ENCODE results near the gene SPI1.
"Not testable (repeated sequence)": the region's sequence is repeated elsewhere in the genome, so short reads cannot be mapped to it uniquely, and the experiment has no call there.

Gene SPI1

DNA sequence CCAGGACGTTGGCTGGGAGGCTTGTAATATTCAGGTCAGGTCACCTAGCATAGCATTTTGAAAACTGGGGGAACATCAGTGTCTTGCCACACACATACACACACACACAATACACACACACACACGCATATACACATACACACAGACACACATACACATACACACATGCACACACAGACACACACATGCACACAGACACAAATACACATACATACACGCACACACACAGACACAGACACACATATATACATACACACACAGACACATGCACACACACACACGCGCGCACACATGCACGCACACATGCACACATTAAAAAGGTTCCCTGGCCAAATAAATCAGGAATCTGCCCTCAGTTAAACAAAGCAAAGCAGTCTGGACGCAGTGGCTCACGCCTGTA is 38.3 kb downstream of the SPI1 start:
- DNase-seq (ENCODE audit: low read depth), result no peak

DNA sequence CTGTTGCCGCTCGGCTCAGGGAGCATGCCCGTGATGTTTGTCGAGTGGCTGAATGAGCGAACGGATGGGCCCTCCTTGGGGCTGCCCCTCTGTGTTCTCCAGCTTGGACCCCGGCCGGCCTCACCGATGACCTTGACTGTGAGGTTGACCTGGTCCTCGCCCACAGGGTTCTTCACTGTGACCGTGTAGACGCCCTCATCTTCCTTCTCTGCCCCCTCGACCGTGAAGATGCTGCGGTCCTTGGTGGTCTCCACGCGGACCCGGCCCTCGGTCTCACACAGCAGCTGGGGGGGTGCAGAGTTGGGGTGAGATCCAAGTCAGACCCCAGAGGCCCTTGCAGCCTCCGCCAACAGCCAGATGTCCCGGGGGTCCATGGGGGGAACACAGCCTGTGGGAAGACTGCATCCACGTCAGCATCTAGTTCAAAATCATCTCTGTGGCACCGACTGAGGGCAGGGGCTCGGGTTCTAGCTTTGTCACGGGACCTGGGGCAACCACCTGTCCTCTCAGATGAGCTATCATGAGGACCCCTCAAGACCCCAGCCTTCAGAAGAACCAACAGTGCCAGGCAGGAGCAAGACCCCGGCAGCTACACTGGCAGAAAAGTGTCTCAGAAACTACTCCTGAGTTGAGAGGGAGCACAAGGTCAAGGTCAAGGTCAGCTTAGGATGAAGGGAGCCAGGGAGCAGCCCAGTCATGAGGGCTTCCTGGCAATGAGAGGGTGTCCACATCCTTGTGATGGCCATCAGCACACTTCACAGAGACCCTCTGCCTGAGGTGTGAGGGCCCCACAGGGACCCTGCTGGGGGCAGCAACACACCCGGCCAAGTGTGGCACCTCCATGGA is 39.7 kb downstream of the SPI1 start:
- no peak for DNase-seq (ENCODE audit: low read depth)

DNA sequence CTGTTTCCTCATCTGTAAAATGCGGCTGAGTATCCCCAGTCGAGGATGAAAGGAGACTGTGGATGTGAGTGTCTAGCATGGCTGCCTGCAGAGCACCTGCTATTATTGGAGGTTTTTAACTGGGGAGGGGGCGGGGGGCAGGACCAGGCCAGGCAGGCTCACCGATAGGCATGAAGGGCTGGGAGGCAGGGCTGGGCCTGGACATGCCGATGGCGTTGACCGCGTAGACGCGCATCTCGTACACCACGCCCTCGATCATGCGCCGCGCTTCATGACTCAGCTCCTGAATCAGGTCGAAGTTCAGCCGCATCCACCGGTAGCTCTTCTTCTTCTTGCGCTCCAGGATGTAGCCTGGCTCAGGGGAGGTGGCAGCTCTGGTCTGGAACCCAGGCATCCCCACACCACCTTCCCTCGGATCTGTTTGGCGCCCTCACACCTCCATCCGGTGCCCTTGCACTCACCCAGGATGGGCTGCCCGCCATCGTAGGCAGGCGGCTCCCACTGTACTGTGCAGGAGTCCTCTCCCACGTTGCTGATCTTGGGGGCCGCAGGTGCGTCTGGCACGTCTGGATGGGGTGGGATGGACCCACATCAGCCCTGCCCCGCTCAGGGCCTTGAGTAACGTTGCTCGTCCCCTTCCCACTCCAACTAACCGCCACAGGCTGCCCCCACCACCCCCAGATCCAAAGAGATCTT is 41.0 kb downstream of the SPI1 start:
- no peak for DNase-seq (ENCODE audit: low read depth)

DNA sequence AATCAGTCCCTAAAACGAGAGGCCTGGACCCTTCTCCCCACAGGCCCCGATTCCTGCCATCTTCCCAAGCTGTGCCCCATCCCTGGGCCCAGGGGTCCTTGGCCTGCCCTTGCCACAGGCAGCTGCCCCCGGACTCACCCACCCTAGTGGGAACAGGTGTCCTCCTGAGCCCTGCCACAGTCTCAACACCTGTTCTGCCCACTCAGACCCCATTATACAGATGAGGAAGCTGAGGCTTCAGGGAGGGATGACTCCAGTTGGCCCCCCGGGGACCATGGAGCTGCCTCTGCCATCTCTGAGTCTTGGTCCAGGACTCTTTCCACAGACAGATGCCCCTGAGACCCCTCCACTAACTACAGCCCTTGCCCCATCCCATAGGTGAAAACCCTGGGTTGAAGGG is 41.8 kb downstream of the SPI1 start:
- no peak for DNase-seq (ENCODE audit: low read depth)

DNA sequence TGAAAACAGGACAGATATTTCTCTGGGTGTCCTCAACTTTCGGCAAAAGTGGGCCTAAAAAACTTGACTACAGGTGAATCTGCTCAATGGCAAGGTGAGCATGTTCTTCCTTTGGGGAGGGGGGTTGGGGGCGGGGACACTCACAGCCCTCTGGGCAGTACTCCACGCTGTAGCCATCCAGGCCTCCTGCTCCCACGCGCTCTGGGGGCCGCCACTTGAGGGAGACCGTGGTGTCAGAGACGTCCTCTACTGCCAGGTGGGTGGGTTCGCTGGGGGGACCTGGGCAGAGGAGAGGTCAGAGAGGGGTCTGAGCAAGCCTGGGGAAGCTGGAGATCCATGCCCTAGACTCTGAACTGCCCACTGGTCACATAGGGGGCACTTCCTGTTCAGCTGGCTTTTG is 42.6 kb downstream of the SPI1 start:
- no peak for DNase-seq (ENCODE audit: low read depth)

DNA sequence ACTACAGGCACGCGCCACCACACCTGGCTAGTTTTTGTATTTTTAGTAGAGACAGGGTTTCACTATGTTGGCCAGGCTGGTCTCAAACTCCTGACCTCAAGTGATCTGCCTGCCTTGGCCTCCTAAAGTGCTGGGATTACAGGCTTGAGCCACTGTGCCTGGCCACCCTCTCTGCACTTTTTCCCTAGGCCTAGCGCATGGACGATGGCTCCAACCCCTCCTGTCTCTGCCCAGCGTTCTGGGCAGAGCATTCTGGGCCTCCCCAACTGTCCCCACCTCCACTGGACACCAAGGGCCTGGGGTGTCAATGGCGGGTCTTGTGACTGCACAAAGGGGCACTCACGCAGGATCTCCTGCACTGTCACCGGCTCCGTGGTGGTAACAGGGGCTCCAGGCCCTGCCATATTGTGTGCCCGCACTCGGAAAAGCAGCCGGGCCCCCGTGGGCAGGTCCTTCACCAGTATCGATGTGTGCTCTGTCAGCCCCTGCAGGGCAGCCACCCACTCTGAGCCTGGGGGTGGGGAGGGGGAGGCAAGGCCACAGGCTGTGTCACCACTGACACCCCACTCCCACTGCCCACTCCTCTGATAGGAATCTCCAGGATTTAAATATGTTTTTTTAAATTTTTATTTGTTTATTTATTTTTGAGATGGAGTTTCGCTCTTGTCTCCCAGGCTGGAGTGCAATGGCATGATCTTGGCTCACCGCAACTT is 43.5 kb downstream of the SPI1 start:
- not testable (repeated sequence) for DNase-seq (ENCODE audit: low read depth)

DNA sequence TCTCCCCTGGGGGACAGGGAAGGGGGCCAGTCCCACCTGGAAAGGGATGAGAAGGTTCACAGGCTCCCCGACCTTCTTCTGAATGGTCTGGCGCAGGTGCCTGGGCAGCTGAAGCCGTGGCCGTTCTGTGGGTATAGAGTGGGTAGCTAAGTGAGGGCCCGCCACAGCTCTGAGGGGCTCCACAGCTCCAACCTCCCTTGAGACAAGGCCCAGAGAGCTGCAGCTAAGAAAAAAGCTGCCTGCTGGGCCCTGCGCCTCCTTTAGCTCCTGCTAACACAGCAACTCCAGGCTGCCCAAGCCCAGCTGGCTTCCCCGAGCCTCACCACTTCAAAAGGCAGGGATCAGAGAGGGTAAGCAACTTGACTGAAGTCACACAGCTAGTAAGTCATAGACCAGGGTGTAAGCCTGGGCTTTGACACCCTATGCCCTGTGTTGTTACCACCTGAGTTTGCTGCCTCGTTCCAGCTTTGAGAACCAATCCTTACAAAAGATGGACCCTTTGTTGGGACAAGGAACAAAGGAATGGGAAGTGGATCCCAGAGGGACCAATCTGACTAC is 44.4 kb downstream of the SPI1 start:
- no peak for DNase-seq (ENCODE audit: low read depth)

DNA sequence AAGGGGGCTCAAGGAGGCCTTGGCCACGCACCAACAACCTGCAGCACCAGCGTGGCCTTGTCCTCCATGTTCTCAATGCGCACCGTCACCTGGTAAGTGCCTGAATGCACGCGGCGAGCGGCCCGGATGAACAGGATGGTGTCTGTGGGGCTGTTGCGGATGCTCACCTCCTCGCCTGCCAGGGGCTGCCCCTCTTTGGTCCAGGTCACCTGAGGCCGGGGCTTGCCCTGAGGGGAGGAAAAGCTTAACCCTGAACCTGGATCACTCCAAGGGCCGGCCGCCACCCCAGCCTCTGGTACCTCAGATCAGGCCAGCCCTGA is 44.9 kb downstream of the SPI1 start:
- no peak for DNase-seq (ENCODE audit: low read depth)

DNA sequence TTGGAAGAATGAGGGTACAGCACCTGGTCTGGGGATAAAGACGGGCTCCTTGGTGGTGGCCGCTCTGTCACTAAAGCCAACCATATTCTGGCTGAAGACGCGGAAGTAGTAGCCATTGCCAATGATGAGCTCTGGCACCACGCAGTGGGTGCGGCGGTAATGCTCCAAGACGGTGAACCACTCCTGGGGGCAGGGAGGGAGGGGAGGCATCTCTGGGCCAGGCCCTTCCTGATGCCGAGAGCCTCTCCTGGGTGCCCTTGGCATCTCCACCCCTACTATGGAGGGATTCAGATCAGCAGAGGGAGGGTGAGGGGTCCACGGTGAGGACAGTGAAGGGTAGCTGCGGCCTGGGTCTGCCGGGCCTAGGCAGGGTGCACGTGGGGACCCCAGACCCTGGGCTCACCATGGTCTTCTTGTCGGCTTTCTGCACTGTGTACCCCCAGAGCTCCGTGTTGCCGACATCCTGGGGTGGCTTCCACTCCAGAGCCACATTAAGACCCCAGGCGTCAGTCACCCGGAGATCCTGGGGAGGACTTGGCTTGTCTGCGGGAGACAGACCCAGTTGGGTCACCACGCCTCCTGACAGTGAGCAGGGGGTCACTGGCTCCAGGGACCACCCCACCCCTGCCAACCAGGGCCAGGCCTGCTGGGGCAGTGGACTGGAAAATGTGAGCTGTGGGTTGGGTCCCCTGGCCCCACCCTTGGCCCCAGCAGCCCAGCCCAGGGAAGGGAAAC is 45.4 kb downstream of the SPI1 start:
- DNase-seq (ENCODE audit: low read depth), result no peak

DNA sequence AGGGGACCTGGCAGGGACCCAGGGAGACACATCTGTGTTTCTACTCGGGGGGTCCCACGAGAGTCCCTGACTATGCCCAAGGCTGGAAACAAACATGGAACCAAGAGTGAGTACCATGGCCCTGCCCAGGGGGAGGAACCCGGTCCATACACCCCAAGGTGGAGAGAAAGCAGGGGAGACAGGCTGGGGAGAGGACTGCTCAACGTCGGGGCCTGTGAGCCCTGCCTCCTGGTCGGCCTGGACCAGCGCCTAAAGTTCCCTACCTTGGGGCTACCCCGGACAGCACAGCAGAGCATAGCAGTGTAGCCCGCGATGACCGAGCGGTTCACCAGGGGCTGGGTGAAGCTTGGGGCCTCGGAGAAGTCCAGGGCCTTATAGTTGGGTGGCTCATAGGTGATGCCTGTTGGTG is 46.0 kb downstream of the SPI1 start:
- no peak for DNase-seq (ENCODE audit: low read depth)

DNA sequence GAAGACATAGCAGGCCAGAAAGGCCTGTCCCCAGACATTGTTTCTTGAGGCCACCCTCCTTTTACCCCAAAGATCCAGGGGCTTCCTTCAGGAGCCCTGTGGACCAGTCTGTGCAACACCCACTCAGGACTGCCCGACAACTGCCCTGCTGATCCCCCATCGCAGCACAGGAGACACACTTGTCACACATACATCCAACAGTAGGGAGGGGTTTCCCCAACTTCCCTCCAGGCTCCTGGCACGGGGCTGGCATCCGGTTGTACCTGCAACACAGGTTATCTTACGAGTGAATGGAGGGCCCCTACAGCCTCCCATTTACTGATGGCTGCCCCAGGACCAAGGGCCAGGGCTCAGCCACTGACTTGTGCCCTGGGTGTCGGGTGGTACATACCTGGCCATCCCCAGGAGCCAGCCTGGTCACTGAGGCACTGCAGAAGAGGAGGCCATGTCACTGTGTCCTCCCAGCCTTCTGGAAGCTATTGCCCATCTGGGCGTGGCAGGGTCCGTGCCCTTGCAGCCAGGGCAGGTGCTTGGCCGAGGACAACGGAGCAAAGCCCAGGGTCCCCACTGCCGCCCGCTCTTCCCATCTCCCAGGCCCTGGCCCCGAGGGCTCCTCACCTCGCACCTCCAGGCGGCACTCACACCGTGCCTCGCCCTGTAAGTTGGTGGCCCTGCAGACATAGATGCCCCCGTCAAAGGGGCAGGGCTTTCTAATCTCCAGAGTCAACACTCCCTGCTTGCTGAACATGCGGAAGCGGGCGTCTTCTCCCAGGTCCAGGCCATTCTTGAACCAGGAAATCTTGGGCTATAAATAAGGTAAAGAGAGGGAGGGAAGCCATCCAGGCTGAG is 46.7 kb downstream of the SPI1 start:
- DNase-seq (ENCODE audit: low read depth), result no peak

DNA sequence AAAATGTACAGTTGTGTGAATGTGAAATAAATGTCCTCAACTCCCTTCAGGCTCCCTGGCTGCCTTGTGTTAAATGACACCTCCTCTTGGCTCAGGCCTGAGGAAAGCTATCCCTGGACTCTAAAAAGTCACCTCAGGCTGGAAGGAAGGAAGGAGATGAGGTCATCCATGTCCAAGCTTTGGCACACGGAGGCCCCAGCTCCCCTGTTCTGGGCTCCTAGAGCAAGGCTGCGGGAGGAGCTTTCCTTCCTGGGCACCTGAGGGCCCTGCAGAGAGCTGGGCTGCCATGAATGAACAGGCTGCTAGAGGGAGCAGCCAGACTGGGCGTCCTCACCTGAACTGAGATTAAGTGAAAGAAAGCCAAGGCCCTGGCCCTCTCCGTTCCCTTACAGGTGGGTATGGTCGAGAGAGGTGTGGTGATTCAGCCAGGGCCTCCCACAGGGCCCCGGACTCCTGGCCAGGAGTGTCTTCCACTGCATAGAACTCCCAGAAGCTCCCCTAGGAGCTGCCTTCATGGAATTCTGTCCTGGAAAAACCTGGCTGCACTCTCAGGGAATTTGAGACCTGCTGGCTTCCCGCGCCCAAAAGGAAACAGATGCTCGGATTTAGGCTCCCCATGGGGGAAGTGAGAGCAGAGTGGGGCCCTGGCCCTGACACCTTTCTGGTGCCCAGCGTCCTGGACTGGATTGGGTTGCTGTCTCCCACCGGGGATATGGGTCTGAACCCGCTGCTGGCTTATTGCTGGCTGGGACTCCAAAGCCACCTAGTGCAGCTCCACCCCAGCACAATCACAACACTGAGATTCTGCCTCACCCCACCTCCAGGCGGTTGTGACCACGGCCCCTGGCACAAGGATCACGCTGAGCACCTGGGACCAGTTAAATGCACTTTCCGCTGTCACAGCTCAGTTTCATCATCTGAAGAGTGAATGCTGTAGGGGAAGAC is 48.1 kb downstream of the SPI1 start:
- no peak for DNase-seq (ENCODE audit: low read depth)

DNA sequence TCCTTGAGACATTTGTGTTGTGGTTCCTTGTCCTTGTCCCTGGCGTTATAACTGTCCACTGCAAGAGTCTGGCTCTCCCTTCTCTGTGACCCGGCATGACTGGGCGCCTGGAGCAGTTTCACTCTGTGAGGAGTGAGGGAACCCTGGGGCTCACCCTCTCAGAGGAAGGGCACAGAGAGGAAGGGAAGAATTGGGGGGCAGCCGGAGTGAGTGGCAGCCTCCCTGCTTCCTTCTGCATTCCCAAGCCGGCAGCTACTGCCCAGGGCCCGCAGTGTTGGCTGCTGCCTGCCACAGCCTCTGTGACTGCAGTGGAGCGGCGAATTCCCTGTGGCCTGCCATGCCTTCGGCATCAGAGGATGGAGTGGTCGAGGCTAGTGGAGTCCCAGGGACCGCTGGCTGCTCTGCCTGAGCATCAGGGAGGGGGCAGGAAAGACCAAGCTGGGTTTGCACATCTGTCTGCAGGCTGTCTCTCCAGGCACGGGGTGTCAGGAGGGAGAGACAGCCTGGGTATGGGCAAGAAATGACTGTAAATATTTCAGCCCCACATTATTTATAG is 48.8 kb downstream of the SPI1 start:
- no peak for DNase-seq (ENCODE audit: low read depth)

DNA sequence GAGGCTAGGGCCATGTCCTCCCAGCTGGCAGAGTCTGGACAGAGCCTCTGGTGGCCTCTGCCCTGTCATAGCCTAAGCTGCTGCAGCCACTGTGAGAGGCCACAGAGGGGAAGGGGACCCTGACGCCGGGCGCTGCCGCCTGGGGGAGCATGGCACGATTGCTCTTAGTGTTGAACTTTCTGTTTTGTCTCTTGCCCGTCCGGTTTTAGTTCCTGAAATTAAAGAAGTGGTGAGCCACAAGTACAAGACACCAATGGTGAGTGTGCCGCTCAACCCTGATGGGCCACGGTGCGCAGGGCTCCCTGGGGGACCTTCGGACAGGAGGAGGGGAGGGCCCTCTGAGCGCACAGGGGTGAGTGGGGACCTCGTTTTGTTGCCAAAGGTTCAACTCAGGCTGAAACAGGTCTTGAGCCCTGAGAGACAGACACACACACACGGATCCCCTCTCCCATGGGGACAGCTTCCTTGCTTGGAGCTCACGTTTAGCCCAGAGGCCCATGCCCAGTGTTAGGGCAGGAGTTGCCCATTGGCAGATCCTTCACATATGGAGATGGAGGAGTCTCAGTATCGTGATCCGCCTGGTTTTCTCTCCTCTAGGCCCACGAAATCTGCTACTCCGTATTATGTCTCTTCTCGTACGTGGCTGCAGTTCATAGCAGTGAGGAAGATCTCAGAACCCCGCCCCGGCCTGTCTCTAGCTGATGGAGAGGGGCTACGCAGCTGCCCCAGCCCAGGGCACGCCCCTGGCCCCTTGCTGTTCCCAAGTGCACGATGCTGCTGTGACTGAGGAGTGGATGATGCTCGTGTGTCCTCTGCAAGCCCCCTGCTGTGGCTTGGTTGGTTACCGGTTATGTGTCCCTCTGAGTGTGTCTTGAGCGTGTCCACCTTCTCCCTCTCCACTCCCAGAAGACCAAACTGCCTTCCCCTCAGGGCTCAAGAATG is 49.6 kb downstream of the SPI1 start:
- DNase-seq (ENCODE audit: low read depth), result no peak

DNA sequence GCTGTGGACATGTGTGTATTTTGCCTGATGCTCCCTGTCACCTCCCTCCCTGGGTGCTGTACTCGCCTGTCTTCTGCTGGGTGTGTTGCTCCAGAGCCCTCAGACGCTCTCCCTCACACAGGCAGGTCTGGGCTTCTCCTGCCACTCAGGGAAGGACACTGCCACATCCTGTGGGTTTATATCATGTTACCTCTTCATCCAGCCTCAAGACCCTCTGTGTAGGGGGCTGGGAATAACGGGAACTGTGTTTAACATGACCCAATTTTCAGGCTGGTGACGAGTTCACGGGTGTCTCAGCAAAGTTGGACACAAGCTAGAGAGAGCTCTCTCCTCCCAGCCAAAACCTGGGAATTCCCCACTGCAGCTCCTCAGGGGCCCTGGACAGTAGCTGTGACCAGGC is 50.4 kb downstream of the SPI1 start:
- DNase-seq (ENCODE audit: low read depth), result no peak

DNA sequence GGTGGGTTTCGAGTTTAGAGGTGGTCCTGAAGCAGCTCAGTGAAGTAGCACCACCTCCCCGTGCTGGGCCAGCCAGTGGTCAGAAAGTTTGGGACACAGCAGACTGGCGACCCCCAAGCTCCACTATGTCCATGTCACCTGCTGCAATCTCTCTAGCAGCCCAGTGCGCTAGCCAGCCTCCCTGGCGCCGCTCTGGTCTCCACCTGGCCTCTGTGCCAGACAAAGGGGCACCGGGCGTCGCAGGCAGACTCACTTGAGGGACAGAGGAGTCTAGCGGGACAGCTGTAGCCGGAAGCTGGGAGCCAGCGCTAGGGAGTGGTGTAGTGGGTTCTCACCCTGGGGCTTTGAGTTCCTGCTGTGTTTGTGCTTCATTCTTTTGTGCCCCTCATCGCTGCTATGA is 51.3 kb downstream of the SPI1 start:
- DNase-seq (ENCODE audit: low read depth), result no peak

DNA sequence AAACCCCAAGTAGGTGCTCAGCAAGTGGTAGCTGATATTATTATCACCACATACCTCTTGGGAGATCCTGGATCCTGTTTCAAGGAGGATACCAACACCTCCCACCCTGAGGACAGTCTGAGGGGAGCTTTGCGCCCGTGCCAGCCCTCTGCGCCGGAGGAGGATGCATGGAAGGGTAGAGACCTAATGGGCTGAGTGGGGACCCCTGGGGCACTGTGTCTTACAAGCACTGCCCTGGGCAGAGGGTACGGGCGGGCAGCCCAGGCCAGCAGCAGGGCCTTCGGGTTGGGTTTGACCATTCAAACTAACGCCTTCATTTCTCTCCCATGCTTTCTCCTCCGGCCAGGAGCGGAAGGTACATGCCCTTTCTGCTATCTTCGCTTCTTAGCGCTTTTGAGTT is 52.1 kb downstream of the SPI1 start:
- no peak for DNase-seq (ENCODE audit: low read depth)

DNA sequence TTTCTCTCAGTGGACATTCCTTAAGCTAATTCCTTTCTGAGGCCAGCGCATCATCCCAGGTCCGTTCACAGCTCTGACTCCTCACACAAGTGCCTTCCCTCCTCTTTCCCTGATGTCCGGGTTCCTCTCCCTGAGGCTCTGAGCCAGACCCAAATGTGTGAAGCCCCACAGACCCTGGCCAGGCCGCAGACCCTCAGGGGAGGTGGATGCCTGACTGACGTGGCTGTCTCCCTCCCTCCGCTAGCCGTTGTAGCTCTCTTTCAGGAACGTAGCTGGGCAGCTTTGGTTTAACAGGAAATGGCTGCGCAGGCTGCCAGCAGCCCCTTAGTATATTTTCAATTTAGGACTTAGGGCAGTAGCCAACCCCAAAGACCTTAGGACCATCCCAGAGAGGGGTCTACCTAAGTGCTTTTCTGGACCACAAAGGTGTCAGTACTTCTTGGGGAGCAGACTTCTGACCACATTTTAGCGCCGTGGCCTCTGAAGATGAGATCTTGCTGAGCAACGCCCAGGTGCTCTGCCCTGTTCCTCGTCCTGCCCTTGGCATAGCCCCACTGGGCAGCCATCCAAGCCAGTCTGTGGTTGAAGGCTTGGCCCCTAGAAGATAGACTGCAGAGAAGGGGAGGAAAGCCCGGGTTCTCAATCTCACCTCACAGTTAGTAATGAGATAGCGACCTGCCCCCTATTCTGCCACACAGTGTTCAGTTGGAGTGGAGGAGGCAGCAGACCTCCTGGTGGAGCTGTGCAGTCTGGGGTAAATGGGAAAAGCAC is 52.9 kb downstream of the SPI1 start:
- no peak for DNase-seq (ENCODE audit: low read depth)

Measured in activated T-cell treated with anti-CD3 and anti-CD28 coated beads for 1 hour (primary cell).